HepG2 (cell line): ENCODE results near the gene UBE2M. TPM values are rescaled to one million over a fixed set of nuclear protein-coding genes. Genes with fewer than 3 reads are reported as not detected.

Experiments used
- ATAC-seq: fragments of 200-7000 bp; cut with Tn5 transposase; 3 replicates; pipeline ENCODE4 v1.9.1; 2020; ENCODE audit warnings: mild to moderate bottlenecking, moderate library complexity
- BruUV-seq: library from RNA; stranded (reverse); fragments of 400-500 nt; replicated peaks from 2 replicates; lab custom pipeline; 2021; lab: Mats Ljungman, UMichigan
- CTCF ChIA-PET: fragments of 300-600 bp; formaldehyde crosslinking; extraction: SDS; loops from one replicate; lab custom pipeline; 2021; ENCODE audit warnings: low total read pairs, inconsistent platforms, low intra/inter-chr PET ratio; lab: Yijun Ruan, JAX
- POLR2A ChIA-PET: fragments of 350-600 bp; sonication (Branson Sonifier 250); formaldehyde crosslinking; loops from one replicate; lab custom pipeline; 2020; ENCODE audit warnings: antibody characterized with exemption, inconsistent platforms; lab: Yijun Ruan, JAX
- DNase-seq: peaks from one replicate; pipeline ENCODE4 v3.0.0-alpha.2; 2015; ENCODE audit warnings: low spot score
- FAIRE-seq: peaks from 3 replicates; lab custom pipeline; 2011; peaks lifted over from hg19 to GRCh38; lab: Jason Lieb, UNC
- H2AFZ ChIP-seq: one replicate; pipeline ENCODE4 v1.6.1; 2011; ENCODE audit warnings: low read length, inconsistent platforms
- H3K27ac ChIP-seq: fragments of 300-600 bp; 3 replicates; pipeline ENCODE4 v1.8.0; 2011; ENCODE audit warnings: mixed run types, mild to moderate bottlenecking, mixed read lengths, low read length, inconsistent platforms; ENCODE audit not compliant: insufficient read depth; ENCODE audit errors: extremely low read length
- H3K27me3 ChIP-seq, 2 experiments: fragments of 200-600 bp in 1 of 2; 2 replicates in 1 of 2; 3 replicates in 1 of 2; pipeline versions ENCODE4 v1.6.0 to v1.8.0; 2011; ENCODE audit warnings: low read length in 2 of 2, mild to moderate bottlenecking in 2 of 2, moderate library complexity in 2 of 2, inconsistent platforms in 1 of 2; ENCODE audit not compliant: insufficient read depth in 2 of 2, control insufficient read depth in 1 of 2
- H3K36me3 ChIP-seq, 2 experiments: fragments of 200-600 bp in 1 of 2; replicated peaks in 1 of 2; 2 replicates in 1 of 2; 3 replicates in 1 of 2; pipeline versions ENCODE4 v1.5.1 to v1.8.0; 2011; ENCODE audit warnings: low read length in 2 of 2, inconsistent platforms in 1 of 2; ENCODE audit not compliant: insufficient read depth in 2 of 2, control insufficient read depth in 1 of 2
- H3K4me1 ChIP-seq: 2 replicates; pipeline ENCODE4 v1.5.1; 2012; ENCODE audit warnings: low read length, inconsistent platforms; ENCODE audit not compliant: insufficient read depth
- H3K4me2 ChIP-seq: 2 replicates; pipeline ENCODE4 v1.6.0; 2011; ENCODE audit warnings: low read depth, low read length, inconsistent platforms
- H3K4me3 ChIP-seq, 3 experiments: fragments of 200-600 bp in 1 of 3; sonication (generic), shearing (Covaris generic) in 1 of 3; replicated peaks in 1 of 3; 2 replicates each; pipeline ENCODE4 v1.5.1; 2011 to 2016; ENCODE audit warnings: low read length in 3 of 3, inconsistent platforms in 2 of 3, low read depth in 2 of 3, mild to moderate bottlenecking in 2 of 3, control low read depth in 1 of 3, mixed read lengths in 1 of 3; ENCODE audit not compliant: insufficient read depth in 1 of 3
- H3K79me2 ChIP-seq: one replicate; pipeline ENCODE4 v1.6.1; 2011; ENCODE audit warnings: low read length, inconsistent platforms; ENCODE audit not compliant: insufficient read depth
- H3K9ac ChIP-seq: 2 replicates; pipeline ENCODE4 v1.6.0; 2011; ENCODE audit warnings: mild to moderate bottlenecking, low read depth, low read length, inconsistent platforms; ENCODE audit not compliant: insufficient read depth
- H3K9me3 ChIP-seq: 2 replicates; pipeline ENCODE4 v1.5.1; 2012; ENCODE audit warnings: mild to moderate bottlenecking, low read length
- H4K20me1 ChIP-seq: 2 replicates; pipeline ENCODE4 v1.6.0; 2011; ENCODE audit warnings: inconsistent platforms, mild to moderate bottlenecking, low read length, moderate library complexity; ENCODE audit not compliant: insufficient read depth
- ATF5 ChIP-seq: sonication (generic); formaldehyde crosslinking; IDR thresholded peaks from 2 replicates; pipeline ENCODE4 v1.4.0; 2020; ENCODE audit warnings: mild to moderate bottlenecking, low read depth, missing genetic modification reagents
- MTF1 ChIP-seq: sonication (generic); formaldehyde crosslinking; IDR thresholded peaks from 2 replicates; pipeline ENCODE4 v1.5.0; 2020; ENCODE audit warnings: missing genetic modification reagents
- SNAPC5 ChIP-seq: sonication (generic); formaldehyde crosslinking; IDR thresholded peaks from 2 replicates; pipeline ENCODE4 v1.8.1; 2023; ENCODE audit warnings: mild to moderate bottlenecking, missing genetic modification reagents, borderline replicate concordance
- SRY ChIP-seq: sonication (generic); formaldehyde crosslinking; IDR thresholded peaks from 2 replicates; pipeline ENCODE4 v1.8.0; 2022; ENCODE audit warnings: mild to moderate bottlenecking, missing genetic modification reagents
- TSC22D2 ChIP-seq: sonication (generic); formaldehyde crosslinking; IDR thresholded peaks from 2 replicates; pipeline ENCODE4 v1.5.1; 2020; ENCODE audit warnings: missing genetic modification reagents, mild to moderate bottlenecking, borderline replicate concordance
- ZBTB43 ChIP-seq: sonication (generic); formaldehyde crosslinking; conservative IDR thresholded peaks from 2 replicates; pipeline ENCODE4 v1.4.0; 2020; ENCODE audit warnings: missing genetic modification reagents
- ZFP37 ChIP-seq: sonication (generic); formaldehyde crosslinking; IDR thresholded peaks from 2 replicates; pipeline ENCODE4 v1.4.0; 2020; ENCODE audit warnings: missing genetic modification reagents, borderline replicate concordance
- ZFP82 ChIP-seq: sonication (generic); formaldehyde crosslinking; IDR thresholded peaks from 2 replicates; pipeline ENCODE4 v1.5.1; 2020; ENCODE audit warnings: mild to moderate bottlenecking, missing genetic modification reagents, borderline replicate concordance
- ZGPAT ChIP-seq: IDR thresholded peaks from 2 replicates; pipeline ENCODE4 v1.6.1; 2016; ENCODE audit warnings: mild to moderate bottlenecking
- ZNF101 ChIP-seq: sonication (generic); formaldehyde crosslinking; IDR thresholded peaks from 2 replicates; pipeline ENCODE4 v1.4.0; 2020; ENCODE audit warnings: mild to moderate bottlenecking, low read depth, missing genetic modification reagents, borderline replicate concordance
- ZNF234 ChIP-seq: sonication (generic); formaldehyde crosslinking; conservative IDR thresholded peaks from 2 replicates; pipeline ENCODE4 v1.5.1; 2020; ENCODE audit warnings: mild to moderate bottlenecking, missing genetic modification reagents
- ZNF382 ChIP-seq: sonication (generic); formaldehyde crosslinking; IDR thresholded peaks from 2 replicates; pipeline ENCODE4 v1.5.0; 2020; ENCODE audit warnings: missing genetic modification reagents, mild to moderate bottlenecking, borderline replicate concordance
- ZNF414 ChIP-seq: sonication (generic); formaldehyde crosslinking; IDR thresholded peaks from 2 replicates; pipeline ENCODE4 v1.5.0; 2020; ENCODE audit warnings: missing genetic modification reagents
- ZNF503 ChIP-seq: sonication (generic); formaldehyde crosslinking; IDR thresholded peaks from 2 replicates; pipeline ENCODE4 v1.4.0; 2020; ENCODE audit warnings: missing genetic modification reagents
- WGBS: methylation state at CpG from one replicate; pipeline ENCODE4 v1.1.6; 2017; ENCODE audit warnings: low lambda C conversion rate; 5-methylcytosine and 5-hydroxymethylcytosine counted together
- in situ Hi-C: cut with HindIII; loops from 2 replicates; pipeline ENCODE4 v1.10.0; 2017; ENCODE audit warnings: low pct_unique_long_range_greater_than_20kb; ENCODE audit not compliant: extremely low pct_ligation_motif_present
- intact Hi-C: fragments of 100-400 bp; cut with micrococcal nuclease; formaldehyde crosslinking; loops from one replicate; pipeline ENCODE4 v1.10.0; 2022; ENCODE audit not compliant: unreplicated experiment
- polyA plus RNA-seq, 8 experiments: library from polyadenylated mRNA; depleted of rRNA in 3 of 8; stranded (reverse) in 7 of 8; unstranded in 1 of 8; fragments of >200 nt; fragmentation: Illumina TruSeq in 4 of 8; extraction: Trizol in 4 of 8; gene quantifications; 2 replicates each; pipeline versions ENCODE4 v1.2.1 to v1.2.3, GENCODE V29; 2011 to 2016; ENCODE audit warnings: low read depth in 4 of 8, missing spikeins in 1 of 8, mixed read lengths in 1 of 8; ENCODE audit not compliant: insufficient read depth in 1 of 8
- total RNA-seq, 5 experiments: library from RNA; depleted of rRNA; stranded (reverse); fragments of >200 nt; fragmentation: Illumina TruSeq; extraction: Trizol; gene quantifications; 2 replicates each; pipeline ENCODE4 v1.2.3, GENCODE V29; 2016; ENCODE audit warnings: low read depth in 1 of 5

Gene UBE2M
- total and polyA plus RNA-seq, 2 of the 13 experiments (the other 11 are each of a cell fraction or from before 2014, with no cell fraction given): 36.2 to 50.3 TPM

GRCh38 chr19:58513694-58514563, 44.5 kb downstream of the UBE2M start (continued):
- no peak; the same call in 1 of the 2 replicates for TF ChIP-seq ATF5 (CRISPR knock-in tag)
- TF ChIP-seq ZGPAT (CRISPR knock-in tag): peak; percentile 71; the same call in 1 of the 2 replicates
- TF ChIP-seq MTF1 (CRISPR knock-in tag): no peak
- TF ChIP-seq, all 625 proteins: peak for 260

GRCh38 chr19:58513213-58513693, 45.2 kb downstream of the UBE2M start:
- no peak overlapping the region for H2AFZ ChIP-seq
- CTCF ChIA-PET: no interaction called here
- FAIRE-seq: no peak
- TF ChIP-seq ZNF382: no peak
- TF ChIP-seq ZFP37 (CRISPR knock-in tag): no peak
- TF ChIP-seq TSC22D2 (CRISPR knock-in tag): no peak
- TF ChIP-seq SRY (CRISPR knock-in tag): no peak
- TF ChIP-seq ZNF101 (CRISPR knock-in tag): no peak
- TF ChIP-seq ZNF234 (CRISPR knock-in tag): no peak
- 0 out of 2 replicates have a peak, but pooled peaks have one; percentile 61 for TF ChIP-seq ZFP82 (CRISPR knock-in tag)
- TF ChIP-seq ZNF503 (CRISPR knock-in tag): no peak
- no peak for TF ChIP-seq ZNF414
- TF ChIP-seq SNAPC5: no peak
- no peak for TF ChIP-seq ZBTB43 (CRISPR knock-in tag)

More at GRCh38 chr19:58513213-58513693, 45.2 kb downstream of the UBE2M start:
- Histone ChIP-seq H3K9me3 (no peaks in the 10 kb centered on the region), H3K4me3 (no peak overlapping the region; a peak in 1 of 6 replicates), H3K79me2 (peaks cover 18% of the 10 kb centered on the region), H3K4me1 (peaks cover 69% of the 10 kb centered on the region), H3K27ac (peak overlapping the region; percentile 79), H3K4me2 (no peak overlapping the region), H3K27me3 (no peaks in the 10 kb centered on the region; a peak in 1 of 5 replicates), H4K20me1 (no peaks in the 10 kb centered on the region), H3K36me3 (peaks cover 5 to 6% of the 10 kb centered on the region in 2 experiments; a peak in 4 of 5 replicates), H3K9ac (peak overlapping the region; percentile 33; the same call in 1 of the 2 replicates)
- in situ Hi-C loops: no loop called here
- BruUV-seq: no TSS peak
- ATAC-seq (no peak), DNase-seq (no peak)
- POLR2A ChIA-PET: interaction anchor here (0.6 to 5.8 kb wide), 17 partner anchors 13 to 186 kb away, joined by 3 to 44 read pairs (median 4); partner anchors contain the start of genes TRIM28, UBE2M, ZNF324 and ZNF446
- intact Hi-C loops: no loop called here
- 95% methylated on average over 4 of the region's 10 CpGs for WGBS
